IPS-18a (cell line): ENCODE measurements around the gene MPL.

Experiments used
- H3K27ac ChIP-seq: one replicate; pipeline ENCODE4 v1.5.1; 2013; ENCODE audit warnings: low read length
- H3K27me3 ChIP-seq: one replicate; pipeline ENCODE4 v1.6.1; 2013; ENCODE audit warnings: mild to moderate bottlenecking, low read length; ENCODE audit not compliant: control insufficient read depth, insufficient read depth
- H3K36me3 ChIP-seq: one replicate; pipeline ENCODE4 v1.6.1; 2013; ENCODE audit warnings: low read depth, low read length; ENCODE audit not compliant: control insufficient read depth
- H3K4me1 ChIP-seq: one replicate; pipeline ENCODE4 v1.6.1; 2013; ENCODE audit warnings: low read depth, low read length; ENCODE audit not compliant: control insufficient read depth
- H3K4me3 ChIP-seq: one replicate; pipeline ENCODE4 v1.5.1; 2013; ENCODE audit warnings: low read length
- H3K9ac ChIP-seq: one replicate; pipeline ENCODE4 v1.6.1; 2013; ENCODE audit warnings: mild to moderate bottlenecking, low read length, moderate library complexity
- H3K9me3 ChIP-seq: one replicate; pipeline ENCODE4 v1.6.1; 2013; ENCODE audit warnings: low read depth, low read length; ENCODE audit not compliant: control insufficient read depth

MPL gene

DNA sequence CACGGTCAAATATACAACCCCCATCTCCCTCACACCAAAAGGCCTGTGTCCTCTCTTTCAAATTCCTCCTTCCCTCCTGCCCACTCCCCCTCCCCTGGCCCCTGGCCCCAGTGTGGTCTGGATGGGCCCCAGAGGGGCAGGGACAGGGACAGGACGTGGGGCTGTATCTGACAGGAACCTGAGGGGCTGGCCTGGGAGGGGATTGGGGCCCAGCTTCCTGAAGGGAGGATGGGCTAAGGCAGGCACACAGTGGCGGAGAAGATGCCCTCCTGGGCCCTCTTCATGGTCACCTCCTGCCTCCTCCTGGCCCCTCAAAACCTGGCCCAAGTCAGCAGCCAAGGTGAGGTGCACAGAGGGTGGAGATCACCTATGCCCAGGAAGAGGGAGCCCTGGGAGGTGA lies at the start of gene MPL:
Gene MPL (plus strand): TSS at position 231 of the 400 bp plus-strand sequence. CDS start 31 bp downstream, at position 262.
- H3K27me3 ChIP-seq = no peaks in the 10 kb centered on the region
- no peak within 1 kb of the TSS for H3K4me3 ChIP-seq
- H3K36me3 ChIP-seq = no peaks in the 10 kb centered on the region
- H3K4me1 ChIP-seq = no peaks in the 10 kb centered on the region
- no peaks in the 10 kb centered on the region for H3K9me3 ChIP-seq
- H3K9ac ChIP-seq = no peak within 1 kb of the TSS
- H3K27ac ChIP-seq = no peak within 1 kb of the TSS

DNA sequence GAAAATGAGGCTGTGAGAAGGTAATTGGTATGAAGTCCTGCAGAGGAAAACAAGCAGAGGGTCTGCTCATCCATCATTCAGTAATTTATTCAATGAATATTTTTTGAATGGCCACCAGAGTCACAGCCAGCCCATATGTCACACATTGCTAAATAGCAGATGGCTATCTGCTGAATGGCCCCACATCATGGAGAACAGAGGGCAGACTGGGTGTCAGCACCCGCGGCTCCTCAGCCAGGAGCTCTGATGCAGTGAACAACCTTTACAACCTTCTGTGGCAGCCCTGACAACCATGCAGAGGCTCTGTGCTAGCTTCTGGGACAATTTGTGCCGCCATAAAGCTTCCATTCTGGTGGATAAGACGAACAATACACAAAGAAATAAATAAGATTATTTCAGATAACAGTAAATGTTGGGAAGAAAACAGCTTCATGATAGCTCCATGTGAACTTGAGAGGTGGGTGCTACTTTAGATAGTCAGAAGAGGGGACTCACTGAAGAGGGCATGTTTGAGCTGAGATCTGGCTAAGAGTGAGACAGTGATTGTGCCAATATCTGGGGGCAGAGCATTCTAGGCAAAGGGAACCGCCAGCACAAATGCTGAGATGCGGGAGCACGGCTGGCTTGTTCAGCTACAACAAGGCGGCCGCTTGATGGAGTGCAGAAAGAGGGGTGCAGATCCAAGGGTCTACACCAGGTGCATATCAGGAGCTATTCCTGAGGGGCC lies 49.4 kb upstream of the MPL start:
- no peak overlapping the region for H3K4me3 ChIP-seq
- peaks cover 13% of the 10 kb centered on the region for H3K4me1 ChIP-seq
- no peak overlapping the region for H3K27ac ChIP-seq
- H3K36me3 ChIP-seq = no peaks in the 10 kb centered on the region
- H3K27me3 ChIP-seq = no peaks in the 10 kb centered on the region
- no peaks in the 10 kb centered on the region for H3K9me3 ChIP-seq
- no peak overlapping the region for H3K9ac ChIP-seq

DNA sequence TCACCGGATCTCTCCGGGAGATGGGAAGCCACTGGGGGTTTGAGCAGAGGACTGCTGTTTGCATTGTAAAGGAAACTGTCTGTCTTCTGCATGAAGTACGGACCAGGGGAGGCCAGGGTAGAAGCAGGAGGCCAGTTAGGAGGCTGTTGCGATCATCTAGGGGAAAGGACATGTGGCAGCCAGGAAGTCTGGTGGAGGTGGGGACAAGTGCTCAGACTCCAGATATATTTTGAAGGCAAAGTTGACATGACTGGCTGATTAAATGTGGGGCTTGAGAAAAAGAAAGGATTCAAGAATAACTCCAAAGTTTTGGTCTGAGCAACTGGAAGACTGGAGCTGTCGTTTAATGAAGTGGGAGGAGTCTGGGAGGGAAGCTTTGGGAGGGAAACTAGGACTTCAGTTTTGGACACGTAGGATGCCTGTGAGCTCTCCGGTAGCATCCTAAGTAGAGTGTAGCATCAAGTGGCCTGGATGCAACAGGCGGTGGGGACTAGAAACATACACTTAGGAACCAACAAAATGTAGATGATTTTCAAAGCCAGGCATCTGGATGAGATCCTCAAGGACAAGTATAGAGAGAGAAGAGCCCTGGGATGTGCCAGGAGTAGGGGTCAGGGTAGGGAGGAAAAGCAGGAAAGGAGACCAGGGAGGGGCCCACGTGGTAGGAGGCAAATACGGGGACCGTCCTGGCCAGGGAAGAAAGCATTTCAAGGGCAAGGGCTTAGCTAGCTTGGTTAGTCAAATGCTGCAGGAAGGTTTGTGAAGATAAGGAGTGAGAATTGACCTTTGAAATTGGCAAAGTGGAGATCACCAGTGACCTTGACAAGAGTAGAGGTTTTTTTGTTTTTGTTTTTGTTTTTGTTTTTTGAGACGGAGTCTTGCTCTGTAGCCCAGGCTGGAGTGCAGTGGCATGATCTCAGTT lies 48.6 kb upstream of the MPL start:
- no peaks in the 10 kb centered on the region for H3K36me3 ChIP-seq
- H3K9me3 ChIP-seq = no peaks in the 10 kb centered on the region
- H3K4me1 ChIP-seq = peaks cover 13% of the 10 kb centered on the region
- no peak overlapping the region for H3K27ac ChIP-seq
- no peak overlapping the region for H3K4me3 ChIP-seq
- H3K9ac ChIP-seq = no peak overlapping the region
- H3K27me3 ChIP-seq = no peaks in the 10 kb centered on the region

DNA sequence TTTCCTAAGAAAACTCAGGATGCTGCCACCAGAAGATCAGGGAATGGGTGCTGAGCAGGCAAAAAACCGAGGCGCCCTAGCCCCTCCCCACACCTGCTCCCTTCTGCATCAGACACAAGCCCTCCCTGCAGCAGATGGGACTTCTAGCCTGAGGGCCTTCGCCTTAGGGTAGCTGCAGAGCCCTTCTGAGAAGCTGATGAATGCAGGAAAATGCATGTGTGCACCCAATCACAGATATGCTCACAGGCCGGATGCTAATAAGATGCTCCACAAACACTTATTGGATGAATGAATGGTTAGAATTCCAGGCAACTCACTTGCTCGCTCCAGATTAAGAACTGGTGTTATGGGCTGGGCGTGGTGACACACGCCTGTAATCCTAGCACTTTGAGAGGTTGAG lies 45.4 kb upstream of the MPL start:
- H3K27me3 ChIP-seq = no peaks in the 10 kb centered on the region
- H3K9me3 ChIP-seq = no peaks in the 10 kb centered on the region
- H3K36me3 ChIP-seq = no peaks in the 10 kb centered on the region
- peaks cover 19% of the 10 kb centered on the region for H3K4me1 ChIP-seq
- H3K9ac ChIP-seq = no peak overlapping the region
- H3K27ac ChIP-seq = no peak overlapping the region
- H3K4me3 ChIP-seq = no peak overlapping the region

DNA sequence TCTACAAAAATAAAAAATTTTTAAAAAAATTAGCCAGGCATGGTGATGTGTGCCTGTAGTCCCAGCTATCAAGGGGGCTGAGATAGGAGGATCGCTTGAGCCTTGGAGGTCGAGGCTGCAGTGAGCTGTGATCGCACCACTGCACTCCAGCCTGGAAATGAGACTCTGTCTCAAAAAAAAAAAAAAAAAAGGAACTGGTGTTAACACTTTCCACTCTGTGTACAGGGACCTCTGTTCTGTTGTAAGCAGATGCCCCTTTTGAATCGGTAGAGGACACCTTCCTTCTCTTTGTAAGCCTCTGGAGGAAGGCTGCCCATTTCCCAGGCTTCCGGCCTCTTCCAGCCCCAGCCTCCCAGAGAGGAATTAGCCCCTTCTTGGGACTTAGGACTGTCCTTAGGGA lies 44.9 kb upstream of the MPL start:
- peaks cover 20% of the 10 kb centered on the region for H3K4me1 ChIP-seq

DNA sequence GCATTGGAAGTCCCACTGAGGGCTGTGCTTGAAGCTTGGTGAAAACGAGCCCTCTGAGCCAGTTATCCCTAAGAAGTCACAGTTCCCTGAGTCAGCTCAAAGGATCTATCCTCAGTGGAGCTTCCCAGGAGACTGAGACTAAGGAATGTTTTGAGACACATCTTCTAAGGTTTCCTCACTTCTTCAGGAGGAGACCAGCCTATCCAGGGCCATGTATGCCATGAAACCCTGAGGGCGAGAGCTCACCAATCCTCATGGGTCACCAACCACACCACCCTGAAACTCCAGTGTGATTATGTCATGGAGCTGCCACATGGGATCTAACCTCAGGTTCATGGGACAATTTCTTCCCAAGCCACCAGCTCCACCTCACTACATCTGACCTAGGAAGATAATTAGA lies 44.4 kb upstream of the MPL start:
- Histone ChIP-seq H3K36me3 (no peaks in the 10 kb centered on the region), H3K4me3 (no peak overlapping the region), H3K9ac (no peak overlapping the region), H3K4me1 (peaks cover 20% of the 10 kb centered on the region), H3K27ac (no peak overlapping the region), H3K9me3 (no peaks in the 10 kb centered on the region), H3K27me3 (no peaks in the 10 kb centered on the region)

More for the DNA sequence above, 44.9 kb upstream of the MPL start:
- H3K4me3 ChIP-seq = no peak overlapping the region
- no peak overlapping the region for H3K27ac ChIP-seq
- no peaks in the 10 kb centered on the region for H3K27me3 ChIP-seq
- H3K9me3 ChIP-seq = no peaks in the 10 kb centered on the region
- H3K9ac ChIP-seq = no peak overlapping the region
- H3K36me3 ChIP-seq = no peaks in the 10 kb centered on the region

DNA sequence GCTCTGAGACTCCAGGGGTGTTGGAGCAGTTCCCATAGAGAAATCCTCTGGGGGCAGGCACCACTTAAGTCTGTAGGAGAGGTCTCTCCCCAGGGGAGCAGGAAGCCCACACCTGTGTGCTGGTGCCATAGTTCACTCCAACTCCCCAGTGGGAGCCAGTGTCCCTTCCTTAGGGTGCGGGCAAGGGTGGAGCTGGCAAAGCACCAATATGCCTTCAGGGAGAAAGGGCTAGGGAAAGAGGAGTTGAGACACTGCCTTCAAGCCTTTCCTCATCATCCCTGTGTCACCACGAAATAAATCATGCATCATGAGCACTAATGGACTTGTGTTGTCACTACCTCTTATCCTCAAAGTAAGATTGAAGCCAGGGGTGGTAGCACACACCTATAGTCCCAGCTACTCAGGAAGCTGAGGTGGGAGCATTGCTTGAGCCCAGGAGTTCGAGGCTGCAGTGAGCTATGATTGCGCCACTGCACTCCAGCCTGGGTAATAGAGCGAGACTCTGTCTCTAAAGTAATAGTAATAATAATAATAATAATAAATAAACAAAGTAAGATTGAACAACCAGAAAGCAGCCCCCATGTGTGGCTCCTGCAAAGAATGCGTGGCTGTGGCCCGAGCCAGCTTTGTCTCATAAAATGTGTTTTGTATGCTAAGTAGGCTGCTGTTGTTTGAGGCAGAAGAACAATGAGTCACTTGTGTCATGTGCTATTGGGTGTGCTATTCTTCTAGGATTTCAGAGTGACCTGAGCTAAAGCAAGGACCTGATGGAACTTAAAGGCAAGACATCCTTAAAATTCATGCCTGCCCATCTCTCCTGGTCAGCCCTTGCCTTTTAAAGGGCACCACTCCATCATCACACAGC lies 43.5 kb upstream of the MPL start:
- Histone ChIP-seq H3K27ac (no peak overlapping the region), H3K9ac (no peak overlapping the region), H3K4me1 (peaks cover 20% of the 10 kb centered on the region), H3K36me3 (no peaks in the 10 kb centered on the region), H3K9me3 (no peaks in the 10 kb centered on the region), H3K27me3 (no peaks in the 10 kb centered on the region), H3K4me3 (no peak overlapping the region)

DNA sequence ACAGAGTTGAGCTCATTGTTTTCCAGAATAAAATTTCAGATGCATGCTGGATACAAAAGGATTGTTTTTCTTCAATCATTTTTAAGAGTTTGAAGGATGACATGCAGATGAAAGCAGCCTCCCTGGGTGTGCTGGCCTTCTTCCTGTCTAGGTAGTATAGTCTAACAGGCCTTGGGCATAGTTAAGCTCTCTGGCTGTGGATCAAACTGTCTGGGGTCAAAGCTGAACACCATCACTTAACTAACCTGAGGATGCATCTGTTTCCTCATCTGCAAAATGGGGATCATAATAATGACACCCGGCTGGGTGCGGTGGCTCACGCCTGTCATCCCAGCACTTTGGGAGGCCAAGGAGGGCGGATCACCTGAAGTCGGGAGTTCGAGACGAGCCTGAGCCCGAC lies 42.9 kb upstream of the MPL start:
- Histone ChIP-seq H3K27ac (no peak overlapping the region), H3K27me3 (no peaks in the 10 kb centered on the region)

DNA sequence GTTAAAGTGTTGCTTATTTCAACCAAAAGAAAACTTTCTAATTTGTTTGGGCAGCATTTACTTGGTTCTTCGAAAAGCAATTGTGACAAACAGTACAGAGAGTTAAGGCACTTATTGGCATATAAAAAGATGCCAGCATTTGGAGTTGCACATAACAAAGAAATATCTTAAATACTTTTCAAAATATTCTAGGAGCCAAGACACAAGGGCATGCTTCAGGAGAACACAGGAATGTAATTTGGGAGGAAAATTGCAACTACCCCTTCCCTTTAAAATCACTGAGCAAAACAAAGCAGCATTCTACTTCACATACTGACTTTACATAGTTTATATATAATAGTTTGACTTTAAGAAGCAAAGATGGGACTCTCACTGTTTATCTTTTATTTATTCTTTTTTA lies 41.4 kb upstream of the MPL start:
- Histone ChIP-seq H3K4me1 (peaks cover 20% of the 10 kb centered on the region), H3K9ac (no peak overlapping the region), H3K27me3 (no peaks in the 10 kb centered on the region), H3K4me3 (peak overlapping the region; percentile 11), H3K9me3 (no peaks in the 10 kb centered on the region), H3K36me3 (no peaks in the 10 kb centered on the region), H3K27ac (no peak overlapping the region)

More for the DNA sequence above, 42.9 kb upstream of the MPL start:
- Histone ChIP-seq H3K9ac (no peak overlapping the region), H3K9me3 (no peaks in the 10 kb centered on the region), H3K4me3 (no peak overlapping the region), H3K4me1 (peaks cover 20% of the 10 kb centered on the region), H3K36me3 (no peaks in the 10 kb centered on the region)

DNA sequence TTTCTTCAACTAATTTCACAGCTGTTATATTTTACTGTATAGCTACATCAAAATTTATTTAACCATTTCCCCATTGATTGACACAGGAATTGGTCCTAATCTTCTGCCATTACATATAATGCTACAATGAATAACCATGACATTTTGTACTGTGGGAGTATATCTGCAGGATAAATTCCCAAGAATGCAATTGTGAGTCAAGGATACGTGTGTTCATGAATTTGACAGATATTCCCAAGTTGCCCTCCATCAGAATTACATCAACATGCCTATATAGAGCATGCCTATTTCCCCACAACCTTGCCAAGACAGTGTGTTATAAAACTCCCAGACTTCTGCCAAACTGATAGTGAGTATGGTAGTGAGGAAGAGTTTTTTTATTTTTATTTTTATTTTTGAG lies 39.6 kb upstream of the MPL start:
- H3K27ac ChIP-seq = no peak overlapping the region
- H3K4me1 ChIP-seq = peaks cover 20% of the 10 kb centered on the region
- no peak overlapping the region for H3K9ac ChIP-seq
- H3K27me3 ChIP-seq = no peaks in the 10 kb centered on the region
- H3K9me3 ChIP-seq = no peaks in the 10 kb centered on the region
- no peak overlapping the region for H3K4me3 ChIP-seq
- H3K36me3 ChIP-seq = no peaks in the 10 kb centered on the region

DNA sequence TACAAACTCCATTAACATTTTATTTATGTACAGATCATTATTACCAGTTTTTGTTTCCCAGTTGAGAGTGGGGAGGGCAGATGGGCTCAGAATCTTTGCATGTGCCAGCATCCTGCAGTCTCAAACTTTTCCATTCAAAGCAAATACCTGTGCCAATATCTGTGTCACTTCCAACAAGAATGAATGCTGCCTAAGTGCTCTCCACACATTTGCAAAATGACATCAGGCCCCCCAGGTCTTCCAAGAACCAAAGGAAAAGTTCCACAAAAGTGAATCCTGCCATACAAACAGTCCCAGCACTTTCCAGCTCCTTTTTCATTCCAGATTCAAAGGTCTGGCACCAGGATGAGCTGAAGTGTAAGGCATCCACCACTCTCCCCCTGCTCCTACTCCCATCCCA lies 38.5 kb upstream of the MPL start:
- Histone ChIP-seq H3K27me3 (no peaks in the 10 kb centered on the region), H3K9me3 (no peaks in the 10 kb centered on the region), H3K4me3 (no peak overlapping the region), H3K27ac (no peak overlapping the region), H3K36me3 (no peaks in the 10 kb centered on the region), H3K9ac (no peak overlapping the region), H3K4me1 (peaks cover 20% of the 10 kb centered on the region)
